GM18507 (cell line): Measurements from ENCODE around the gene CABCOCO1.

Experiments
- DNase-seq: peaks from one replicate; pipeline ENCODE4 v3.0.0; 2011; ENCODE audit warnings: low read depth; ENCODE audit not compliant: insufficient read length; ENCODE audit errors: extremely low spot score
- FAIRE-seq: peaks from 2 replicates; lab custom pipeline; 2011; peaks lifted over from hg19 to GRCh38; lab: Jason Lieb, UNC

Gene CABCOCO1

DNA sequence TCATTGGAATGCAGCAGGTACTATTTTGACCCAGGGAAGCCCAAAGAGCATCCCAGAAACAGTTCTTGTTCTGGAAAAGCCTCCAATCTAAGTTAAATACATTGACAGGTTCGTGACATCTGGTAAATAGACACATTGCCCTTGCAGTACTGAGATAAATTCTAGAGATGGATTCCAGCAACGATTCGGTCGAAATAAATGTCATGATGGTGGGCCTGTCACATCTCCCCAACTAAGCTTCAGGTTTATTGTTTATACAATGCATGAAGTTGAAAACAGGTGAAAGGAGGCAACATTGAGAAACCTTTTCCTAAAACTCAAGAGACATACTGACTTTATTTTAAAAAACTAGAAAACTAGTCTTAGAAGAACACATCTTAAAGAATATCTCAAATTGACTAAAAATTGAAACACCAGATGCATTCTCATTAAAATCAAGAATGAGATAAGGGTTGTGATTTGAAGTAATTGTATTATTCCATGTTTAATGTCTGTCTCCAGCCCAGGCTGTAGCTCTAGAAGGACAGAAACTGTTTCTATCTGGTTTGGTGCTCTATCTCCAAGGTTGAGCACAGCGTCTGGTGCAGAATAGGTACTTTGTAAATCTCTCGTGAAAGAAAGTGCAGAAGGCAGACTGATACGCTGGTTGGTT lies 114.0 kb downstream of the CABCOCO1 start:
- FAIRE-seq, result no peak

DNA sequence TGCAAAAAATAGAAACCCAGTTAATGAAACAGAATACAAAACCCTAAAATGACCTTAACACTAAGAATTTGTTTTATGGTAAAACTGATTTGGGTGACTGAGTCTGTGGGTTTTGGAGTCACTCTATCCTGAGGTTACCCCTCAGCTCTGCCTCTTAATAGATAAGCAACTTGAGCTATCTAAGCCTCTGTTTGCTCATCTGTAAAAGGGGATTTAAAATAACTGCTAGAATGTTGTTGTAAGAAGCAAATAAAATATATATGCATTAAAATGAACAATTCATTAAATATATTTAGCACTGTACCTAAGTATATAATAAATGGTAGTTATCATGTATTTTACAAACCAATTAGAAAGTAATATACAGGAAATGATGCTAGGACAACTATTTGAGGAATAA lies 115.4 kb downstream of the CABCOCO1 start:
- DNase-seq (no peak), FAIRE-seq (no peak)

More for the DNA sequence above, 114.0 kb downstream of the CABCOCO1 start:
- no peak for DNase-seq

DNA sequence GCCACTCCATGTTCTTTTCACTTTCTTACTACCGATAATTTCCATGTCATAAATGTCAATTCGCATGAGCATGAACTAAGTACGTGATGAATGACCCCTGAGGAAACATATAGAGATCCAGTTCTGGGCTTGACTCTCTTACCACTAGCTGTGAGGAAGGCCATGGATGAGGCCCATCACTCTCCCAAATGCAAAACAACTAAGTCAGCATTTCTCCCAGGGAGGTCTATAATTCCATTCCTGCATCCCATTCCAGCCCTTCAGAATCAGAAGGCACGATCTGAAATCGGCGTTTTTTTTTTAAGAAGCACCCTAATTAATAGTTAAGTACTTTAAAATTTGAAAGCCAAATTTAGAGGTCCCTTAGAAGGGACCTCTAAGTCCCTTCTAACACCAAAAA lies 116.5 kb downstream of the CABCOCO1 start:
- FAIRE-seq (no peak), DNase-seq (no peak)

DNA sequence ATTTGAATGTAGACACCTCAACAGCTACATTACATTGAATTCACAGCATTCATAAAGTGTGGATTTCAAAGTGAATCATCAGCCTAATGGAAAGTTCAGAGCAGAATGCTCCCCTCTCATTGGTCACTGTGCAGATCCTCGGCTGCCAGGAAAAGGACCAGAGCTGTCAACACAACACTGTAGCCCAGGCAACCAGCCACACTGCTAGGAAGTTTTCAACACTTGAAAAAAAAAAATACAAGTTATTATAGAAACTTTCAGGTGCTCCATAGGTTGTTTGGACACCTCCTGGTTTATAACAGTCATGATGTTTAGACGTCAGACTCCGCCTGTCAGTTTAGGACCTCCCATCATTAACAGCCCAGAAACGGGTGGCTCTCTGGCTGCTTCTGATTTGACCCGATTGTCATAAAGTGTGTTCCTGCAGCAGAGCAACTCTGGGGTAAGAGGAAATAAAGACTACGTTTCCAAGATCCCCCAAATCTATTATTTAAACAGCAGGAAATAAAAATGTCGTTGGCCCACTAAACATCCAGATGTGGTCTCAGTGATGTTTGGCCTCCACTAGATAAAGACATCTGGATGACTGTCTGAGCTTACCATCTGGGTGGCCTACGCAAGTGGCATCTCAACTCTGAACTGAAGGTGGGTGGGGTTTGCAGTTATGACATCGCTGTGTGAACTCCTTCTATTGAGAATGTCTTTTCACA lies 117.4 kb downstream of the CABCOCO1 start:
- no peak for DNase-seq
- FAIRE-seq, result no peak

DNA sequence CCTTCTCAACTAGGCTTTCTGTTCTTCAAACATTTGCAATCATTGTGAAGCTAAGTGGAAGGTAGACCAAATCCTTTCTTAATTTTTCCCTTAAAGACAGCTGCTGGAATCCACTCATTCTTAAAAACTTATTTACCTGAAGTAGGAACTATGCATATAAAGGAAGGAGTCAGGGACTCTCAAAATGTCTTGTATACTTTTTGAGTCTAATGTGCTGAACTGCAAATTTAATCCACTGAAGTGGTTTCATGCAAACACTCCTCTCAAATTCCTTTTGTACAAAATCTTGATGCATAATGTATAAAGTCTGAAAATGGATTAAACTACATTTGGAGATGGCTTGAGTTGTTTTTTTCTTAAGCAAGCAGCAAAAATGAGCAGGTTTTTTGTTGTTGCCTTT lies 118.0 kb downstream of the CABCOCO1 start:
- DNase-seq (no peak), FAIRE-seq (no peak)

DNA sequence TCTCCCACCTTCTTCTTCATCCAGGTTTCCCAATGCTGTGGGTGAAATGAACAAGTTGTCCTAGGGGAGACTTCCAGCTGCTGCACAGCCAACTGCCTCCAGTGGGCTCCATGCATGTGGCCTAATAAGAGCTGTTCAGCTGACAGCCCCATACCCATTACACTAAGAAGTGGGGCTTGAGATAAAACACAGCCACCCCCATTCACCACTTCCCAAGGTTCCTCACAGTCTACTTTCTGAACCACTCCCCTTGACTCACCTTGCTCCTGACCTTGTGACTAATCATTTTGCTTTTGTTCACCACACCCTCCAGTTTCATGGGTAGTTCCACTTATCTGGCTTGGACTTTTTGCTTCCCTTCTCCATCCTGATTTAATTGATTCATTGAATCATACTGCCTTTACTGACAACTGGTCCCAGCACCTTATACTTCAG lies 119.3 kb downstream of the CABCOCO1 start:
- DNase-seq (no peak), FAIRE-seq (no peak)

DNA sequence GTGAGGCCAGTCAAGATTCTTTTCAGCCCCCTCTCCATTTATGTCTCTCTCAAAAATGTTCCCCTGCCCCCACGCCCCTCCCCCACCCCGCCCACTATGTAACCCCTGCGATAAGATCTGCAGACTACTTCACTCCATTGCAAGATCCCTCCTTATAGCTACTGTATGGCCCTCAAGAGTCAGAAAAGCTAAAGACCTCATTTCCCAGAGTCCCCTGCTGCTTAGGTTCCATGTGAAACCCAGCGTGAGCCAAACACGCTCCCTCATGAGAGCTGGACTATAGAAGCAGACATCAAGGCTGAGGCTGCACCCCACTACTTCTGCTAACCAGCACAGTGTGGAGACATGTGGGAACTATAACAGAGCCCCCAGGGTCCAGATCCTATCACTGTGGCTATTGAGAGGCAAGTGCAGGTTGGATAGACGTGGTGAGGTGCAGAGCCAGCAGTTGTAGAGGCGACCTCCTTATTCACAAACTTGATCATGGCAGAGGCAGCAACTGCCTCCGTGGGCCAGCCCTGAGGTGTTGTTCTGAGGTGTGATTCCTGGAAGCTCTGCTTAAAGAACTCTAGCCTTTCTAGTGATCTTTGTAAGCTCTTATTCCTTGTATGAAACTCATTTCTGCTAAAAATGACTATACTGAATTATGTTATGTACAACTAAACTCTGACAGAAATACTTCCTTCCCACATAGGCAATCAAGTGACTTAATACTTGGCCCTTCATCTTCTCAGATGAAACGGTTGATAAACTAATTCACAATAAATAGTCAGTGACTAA lies 121.8 kb downstream of the CABCOCO1 start:
- FAIRE-seq (no peak), DNase-seq (no peak)

DNA sequence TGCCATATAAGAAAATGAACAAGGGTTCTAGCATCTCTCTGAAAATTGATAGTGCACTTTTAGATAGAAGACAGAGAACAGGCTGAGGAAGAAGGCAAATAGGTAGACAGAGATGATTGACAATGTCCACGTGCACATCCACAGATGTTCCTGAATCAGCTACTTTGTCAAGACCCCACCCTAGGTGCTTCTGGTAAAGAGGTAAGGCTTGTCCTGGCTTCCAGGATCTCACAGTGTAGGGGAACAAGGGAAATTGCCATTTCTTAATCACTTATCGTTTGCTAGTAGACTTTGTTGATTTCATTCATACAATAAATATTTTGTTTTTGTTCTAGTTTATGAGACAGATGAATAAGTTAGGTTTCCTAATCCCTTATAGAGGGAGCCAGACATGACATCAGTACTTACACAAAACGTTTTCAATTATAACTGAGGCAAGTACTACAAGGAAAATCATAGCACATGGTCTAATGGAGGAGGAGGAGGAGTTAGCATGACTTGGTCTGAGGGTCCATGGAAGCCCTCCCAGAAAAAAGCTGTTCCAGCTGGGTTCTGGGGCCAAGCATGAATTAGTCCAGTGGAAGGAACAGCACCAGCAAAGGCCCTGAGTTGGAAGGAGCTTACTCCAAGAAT lies 122.9 kb downstream of the CABCOCO1 start:
- no peak for DNase-seq
- no peak for FAIRE-seq

DNA sequence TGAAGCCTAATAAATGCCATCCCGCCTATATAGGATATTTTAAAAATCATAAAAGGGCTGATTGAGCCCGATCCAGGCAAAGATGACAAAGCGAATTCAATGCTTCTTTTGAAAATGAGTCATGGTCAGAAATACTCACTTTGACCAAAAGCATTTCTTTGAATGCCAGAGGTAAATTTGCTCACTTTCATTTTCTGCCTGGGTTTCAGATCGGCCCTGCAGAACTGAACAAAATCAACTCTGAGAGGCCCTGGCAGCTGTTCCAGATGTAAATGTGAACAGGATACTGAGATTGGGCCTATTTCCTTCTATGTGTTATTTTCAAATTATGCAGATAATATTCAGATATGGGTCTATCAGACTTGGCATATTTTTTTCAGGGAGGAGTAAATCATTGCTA lies 124.0 kb downstream of the CABCOCO1 start:
- FAIRE-seq (peak; percentile 76), DNase-seq (peak; percentile 25)

DNA sequence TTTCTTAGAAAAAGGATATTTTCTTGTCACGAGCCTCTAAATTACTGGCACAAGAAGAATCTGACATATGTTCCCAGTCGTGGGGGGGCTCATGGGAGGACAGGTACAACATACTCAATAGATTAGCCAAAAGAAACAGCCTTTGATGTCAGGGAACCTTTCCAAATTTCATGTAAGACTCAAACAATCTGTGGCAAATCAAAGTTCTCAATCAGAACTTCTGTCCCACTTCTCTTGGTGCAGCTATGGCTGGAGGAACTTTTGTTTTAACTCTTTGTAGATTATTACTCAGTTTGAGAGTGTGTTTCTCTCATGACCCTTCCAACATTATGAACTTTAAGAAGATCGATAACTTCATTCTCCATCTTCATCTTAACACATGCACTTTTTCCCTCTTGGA lies 124.4 kb downstream of the CABCOCO1 start:
- FAIRE-seq (no peak), DNase-seq (no peak)

DNA sequence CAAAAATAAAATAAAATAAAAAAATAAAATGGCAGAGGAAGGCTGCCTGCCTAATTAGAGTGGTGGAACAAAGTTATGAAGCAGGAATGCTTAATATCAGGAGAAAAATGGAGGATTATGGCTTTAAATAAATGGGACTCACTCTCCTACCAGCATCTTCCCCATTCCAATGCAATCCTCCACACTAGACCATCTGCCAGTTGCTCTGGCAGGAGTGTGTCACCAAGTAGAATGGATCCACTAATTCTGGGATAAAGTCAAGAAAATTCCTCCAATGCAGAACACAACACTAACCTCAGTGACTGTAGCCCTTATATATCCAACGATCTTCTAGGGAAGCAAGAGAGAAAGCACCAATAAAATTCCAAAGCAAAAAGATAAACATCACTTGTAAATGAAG lies 126.3 kb downstream of the CABCOCO1 start:
- DNase-seq (no peak), FAIRE-seq (no peak)

DNA sequence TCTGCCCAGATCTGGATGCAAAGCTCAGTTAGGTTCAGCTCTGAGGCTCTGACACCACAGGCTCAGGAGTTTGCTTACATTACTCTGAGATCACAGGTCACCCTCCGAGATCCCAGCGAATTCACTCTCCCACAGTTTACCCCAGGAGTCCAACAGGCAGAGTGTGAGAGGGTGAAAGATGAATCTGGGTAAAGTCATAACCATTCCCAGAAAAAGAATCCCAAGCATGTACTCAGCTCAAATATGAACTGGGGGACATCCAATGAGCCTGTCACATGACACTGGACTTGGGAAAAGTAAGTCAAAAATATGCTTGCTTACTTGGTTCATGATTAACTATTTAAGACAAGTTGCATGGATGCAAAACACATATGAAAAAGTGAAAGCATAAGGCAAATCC lies 128.5 kb downstream of the CABCOCO1 start:
- no peak for FAIRE-seq
- no peak for DNase-seq

DNA sequence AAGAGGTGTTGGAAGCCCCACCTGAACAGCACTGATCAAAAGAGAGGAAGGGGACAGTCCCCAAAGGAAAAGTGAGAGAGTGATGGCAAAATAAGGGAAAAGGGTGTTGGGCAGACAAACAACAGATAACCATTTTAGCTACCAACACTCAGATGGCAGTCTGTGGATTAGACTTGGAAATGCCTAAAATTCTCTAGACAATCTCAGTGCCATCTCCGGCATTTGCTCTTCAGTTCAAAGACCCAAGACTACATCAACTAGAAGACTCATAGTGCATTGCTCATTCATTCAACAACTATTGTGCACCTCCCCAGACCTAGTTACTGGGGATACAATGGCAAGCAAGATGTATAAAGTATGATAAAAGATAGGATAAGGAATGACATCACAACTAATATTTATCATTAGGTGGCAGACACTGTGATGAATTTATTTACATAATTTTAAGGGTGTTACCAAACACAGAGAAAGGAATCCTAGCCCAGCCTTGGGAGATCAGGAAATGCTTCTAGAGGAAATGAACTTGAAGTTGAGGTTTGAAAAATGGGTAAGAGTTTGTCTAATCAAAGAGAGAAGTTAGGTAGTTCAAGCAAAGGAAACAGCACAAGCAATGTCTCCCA lies 129.5 kb downstream of the CABCOCO1 start:
- DNase-seq, result no peak
- FAIRE-seq, result no peak

DNA sequence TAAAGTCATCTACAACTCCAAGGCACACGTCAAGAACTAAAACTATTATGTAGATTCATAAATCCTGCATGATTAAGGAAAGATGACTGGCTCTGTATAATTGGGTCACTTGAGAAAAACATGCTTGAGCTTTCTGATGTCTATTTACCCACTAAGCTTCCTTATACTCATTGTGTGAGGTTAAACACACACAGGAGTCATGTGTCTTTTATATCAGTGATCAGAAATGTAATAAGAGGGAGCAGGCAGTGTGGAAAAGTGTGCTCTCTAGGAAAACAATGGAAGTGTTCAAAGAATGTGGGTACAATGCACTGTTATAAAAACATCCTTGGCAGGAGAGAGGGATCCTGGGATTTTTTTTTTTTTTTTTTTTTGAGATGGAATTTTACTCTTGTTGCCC lies 130.2 kb downstream of the CABCOCO1 start:
- FAIRE-seq (no peak), DNase-seq (no peak)

DNA sequence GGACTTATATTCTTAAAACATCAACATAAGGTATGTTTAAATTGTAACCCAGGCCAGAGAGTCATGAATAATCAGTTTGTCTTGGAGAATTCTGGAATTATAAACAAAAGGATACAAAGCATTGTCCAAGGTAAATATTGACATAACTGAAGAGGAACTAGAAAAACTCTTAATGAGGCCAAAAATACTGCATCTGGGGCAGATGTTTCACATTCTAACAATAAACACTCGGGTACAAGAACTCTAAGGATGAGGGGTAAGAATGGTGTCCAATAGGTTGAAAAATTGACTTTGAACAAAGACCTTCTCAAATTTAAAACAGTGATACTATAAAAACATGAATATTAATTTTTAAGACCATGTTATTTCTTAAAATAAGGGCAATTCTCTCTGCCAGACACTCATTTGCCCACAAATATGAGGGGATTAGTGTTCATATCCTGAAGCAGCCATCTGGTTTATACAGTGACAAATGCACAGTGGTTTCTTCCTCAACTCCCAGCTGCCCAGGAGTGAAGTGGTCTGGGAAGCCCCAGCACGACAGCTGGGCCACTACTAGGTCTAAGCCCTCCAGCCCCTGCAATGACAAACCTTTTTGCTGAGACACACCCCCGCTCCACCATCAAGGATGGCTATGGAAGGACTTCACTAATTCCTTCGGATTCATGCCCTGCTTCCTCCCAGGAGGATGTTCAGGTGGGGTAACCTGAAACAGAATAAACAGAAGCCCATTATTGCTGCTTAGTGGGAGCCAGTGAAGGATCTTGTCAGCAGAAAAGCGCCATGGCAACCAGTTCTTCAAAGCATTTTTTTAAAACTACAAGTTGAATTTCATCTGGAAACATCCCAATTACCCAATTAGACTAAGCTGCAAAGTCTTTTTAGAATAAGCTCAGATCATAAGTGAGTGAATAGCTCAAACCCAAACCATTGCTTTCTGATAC lies 131.3 kb downstream of the CABCOCO1 start:
- no peak for FAIRE-seq
- no peak for DNase-seq

DNA sequence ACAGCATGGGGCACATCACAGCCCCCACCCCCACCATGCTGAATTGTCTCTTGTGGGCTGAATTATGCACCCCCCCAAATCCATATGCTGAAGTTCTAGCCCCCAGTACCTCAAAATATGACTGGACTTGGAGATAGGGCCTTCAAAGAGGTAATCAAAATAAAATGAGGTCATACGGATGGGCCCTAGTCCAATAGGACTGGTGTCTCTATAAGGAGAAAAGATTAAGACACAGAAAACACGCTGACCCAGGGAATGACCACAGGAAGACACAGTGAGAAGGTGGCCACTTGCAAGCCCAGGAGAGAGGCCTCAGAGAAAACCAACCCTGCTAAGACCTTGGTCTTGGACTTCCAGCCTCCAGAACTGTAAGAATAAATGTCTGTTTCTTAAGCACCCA lies 132.4 kb downstream of the CABCOCO1 start:
- DNase-seq (no peak), FAIRE-seq (no peak)

DNA sequence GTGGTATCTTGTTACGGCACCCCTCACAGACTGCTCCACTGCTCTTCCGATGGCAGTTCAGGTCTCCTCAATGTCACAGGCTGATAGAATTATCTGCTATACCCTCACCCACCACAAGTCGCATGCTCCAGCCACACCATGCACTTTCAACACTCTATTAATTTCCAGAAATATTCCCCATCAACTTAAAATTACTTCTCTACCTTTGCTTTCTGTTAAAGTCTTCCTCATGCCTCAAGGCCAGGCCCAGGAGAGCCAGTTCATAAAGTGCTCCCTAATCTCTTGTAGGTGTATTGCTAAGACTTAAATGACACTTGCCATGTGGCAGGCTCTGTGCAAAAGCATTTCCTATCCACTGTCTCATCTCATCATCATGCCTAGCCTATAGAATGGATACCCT lies 132.8 kb downstream of the CABCOCO1 start:
- no peak for FAIRE-seq
- DNase-seq, result no peak

DNA sequence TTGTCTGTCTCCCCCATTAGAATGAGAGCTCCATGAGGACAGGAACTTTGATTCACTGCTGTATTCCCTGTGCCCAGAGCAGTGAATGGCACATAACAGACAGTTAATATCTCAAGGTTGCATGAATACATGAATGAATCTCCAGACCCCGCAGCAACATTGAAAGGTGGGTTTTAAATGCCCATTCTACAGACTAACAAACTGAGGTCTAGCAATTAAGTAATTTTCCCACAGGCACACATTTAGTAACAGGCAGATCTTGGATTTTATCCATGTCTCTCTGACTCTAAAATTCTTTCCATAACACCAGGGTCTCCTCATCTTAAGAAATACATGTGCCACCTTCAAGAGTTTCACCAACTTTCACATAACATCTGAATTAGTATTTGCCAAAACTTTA lies 134.1 kb downstream of the CABCOCO1 start:
- DNase-seq (no peak), FAIRE-seq (no peak)
